Amygdala (tissue), 56 donors: Measurements from ENCODE around the gene BIRC2.
A peak's percentile ranks its signal among the peaks of the same experiment; 100 is the strongest.
"Not testable (repeated sequence)": the region's sequence is repeated elsewhere in the genome, so short reads cannot be mapped to it uniquely, and the experiment has no call there.

Experiments used
- DNase-seq, 56 donors: peaks; one replicate each; lab custom pipeline; 2025; lab: John Stamatoyannopoulos, UW

BIRC2 gene

GRCh38 chr11:102346748-102347461 is at the start of gene BIRC2:
BIRC2 (plus strand) TSS chr11:102347214; CDS start chr11:102349855, 2,641 bp downstream.
- DNase-seq: peak; percentile 54 to 97 (median 86)

GRCh38 chr11:102300837-102301236 is 46.2 kb upstream of the BIRC2 start:
- not testable (repeated sequence) for DNase-seq

GRCh38 chr11:102302241-102302640 is 44.8 kb upstream of the BIRC2 start:
- no peak for DNase-seq

- no peak for DNase-seq
Observed at GRCh38 chr11:102304686-102305085, 42.3 kb upstream of the BIRC2 start.

GRCh38 chr11:102305352-102306047 is 41.5 kb upstream of the BIRC2 start:
- DNase-seq: no peak

GRCh38 chr11:102306048-102306597 is 40.9 kb upstream of the BIRC2 start:
- peak in 6 of 56 donors; percentile 6 to 21 (median 15) for DNase-seq

- no peak for DNase-seq
Observed at GRCh38 chr11:102306817-102307726, 39.9 kb upstream of the BIRC2 start.

GRCh38 chr11:102307727-102308038 is 39.3 kb upstream of the BIRC2 start:
- DNase-seq: no peak

GRCh38 chr11:102309621-102310541 is 37.1 kb upstream of the BIRC2 start:
- no peak for DNase-seq

- DNase-seq: no peak
Observed at GRCh38 chr11:102312667-102313066, 34.3 kb upstream of the BIRC2 start.

GRCh38 chr11:102313238-102313940 is 33.6 kb upstream of the BIRC2 start:
- DNase-seq: no peak

GRCh38 chr11:102314784-102315183 is 32.2 kb upstream of the BIRC2 start:
- DNase-seq: no peak

- DNase-seq: no peak
Observed at GRCh38 chr11:102316346-102316904, 30.6 kb upstream of the BIRC2 start.

- peak in 39 of 56 donors; percentile 7 to 73 (median 33) for DNase-seq
Observed at GRCh38 chr11:102317099-102317767, 29.8 kb upstream of the BIRC2 start, which contains the start of gene BIRC3. BIRC3 (plus strand) TSS chr11:102317484; CDS start chr11:102324510, 7,026 bp downstream.

GRCh38 chr11:102317768-102318103 is 29.3 kb upstream of the BIRC2 start:
- DNase-seq: no peak

- no peak for DNase-seq
Observed at GRCh38 chr11:102318469-102318868, 28.5 kb upstream of the BIRC2 start.

GRCh38 chr11:102319544-102319943 is 27.5 kb upstream of the BIRC2 start:
- DNase-seq: no peak

- no peak for DNase-seq
Observed at GRCh38 chr11:102320188-102320587, 26.8 kb upstream of the BIRC2 start.
